Measurements from ENCODE around the gene ART3. TPM values are rescaled to one million over a fixed set of nuclear protein-coding genes. Genes with fewer than 3 reads are reported as not detected.

Gene ART3, protein sequence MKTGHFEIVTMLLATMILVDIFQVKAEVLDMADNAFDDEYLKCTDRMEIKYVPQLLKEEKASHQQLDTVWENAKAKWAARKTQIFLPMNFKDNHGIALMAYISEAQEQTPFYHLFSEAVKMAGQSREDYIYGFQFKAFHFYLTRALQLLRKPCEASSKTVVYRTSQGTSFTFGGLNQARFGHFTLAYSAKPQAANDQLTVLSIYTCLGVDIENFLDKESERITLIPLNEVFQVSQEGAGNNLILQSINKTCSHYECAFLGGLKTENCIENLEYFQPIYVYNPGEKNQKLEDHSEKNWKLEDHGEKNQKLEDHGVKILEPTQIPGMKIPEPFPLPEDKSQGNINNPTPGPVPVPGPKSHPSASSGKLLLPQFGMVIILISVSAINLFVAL
- total RNA-seq = under 1 TPM in 1 of 2 donors, not detected in 1; 0.92 TPM
- 1.5 TPM for polyA plus RNA-seq (2013, experiment 1 of 2)
- 0.75 TPM for polyA plus RNA-seq (2013, experiment 2 of 2)
- long read RNA-seq, experiment 1 = 0 reads
- long read RNA-seq, experiment 2 = 0 reads
- long read RNA-seq, experiment 3, partial matches to known transcripts = 0 of 3 reads
- long read RNA-seq, experiment 3, other reads (novel, unspliced or antisense) = 3 of 3 reads
- long read RNA-seq, experiment 4 = 0 reads

DNA sequence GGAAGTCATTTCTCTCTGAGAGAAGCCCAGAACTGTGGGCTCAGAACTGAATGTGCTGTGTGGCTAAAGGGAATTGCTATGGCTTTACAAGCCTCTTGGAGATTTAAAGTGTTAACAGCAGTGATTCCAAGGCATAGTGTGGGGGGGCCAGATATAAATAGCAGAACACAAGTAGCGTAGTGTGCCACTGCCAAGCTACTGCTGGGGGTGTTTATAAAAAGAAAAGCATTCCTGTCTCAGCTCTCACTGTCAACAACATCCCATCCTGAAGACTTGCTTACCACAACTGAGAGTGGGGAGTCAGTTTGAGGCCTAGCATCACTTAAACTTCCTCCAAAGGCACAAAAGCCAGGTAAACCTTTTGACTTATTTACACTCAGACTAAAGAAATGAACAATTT, at the start of gene ART3:
ART3 (plus strand) TSS at position 242 of the 400 bp plus-strand sequence. CDS start 1,181 bp downstream, outside the sequence.
- no peak within 1 kb of the TSS for H3K27ac ChIP-seq (ENCODE audit: low read depth, low read length)
- H3K27me3 ChIP-seq (ENCODE audit: control insufficient read depth, insufficient read depth, low read length, poor library complexity, severe bottlenecking) = no peaks in the 10 kb centered on the region
- Mint-ChIP-seq H3K4me3 (no peak within 1 kb of the TSS), H3K36me3 (ENCODE audit: low read depth) (no peaks in the 10 kb centered on the region), H3K4me1 (peaks cover 4% of the 10 kb centered on the region), H3K27ac (peak within 1 kb of the TSS; percentile 31), H3K27me3 (ENCODE audit: insufficient read depth) (no peaks in the 10 kb centered on the region), H3K9me3 (no peaks in the 10 kb centered on the region)
- TF ChIP-seq, protein P1, sequence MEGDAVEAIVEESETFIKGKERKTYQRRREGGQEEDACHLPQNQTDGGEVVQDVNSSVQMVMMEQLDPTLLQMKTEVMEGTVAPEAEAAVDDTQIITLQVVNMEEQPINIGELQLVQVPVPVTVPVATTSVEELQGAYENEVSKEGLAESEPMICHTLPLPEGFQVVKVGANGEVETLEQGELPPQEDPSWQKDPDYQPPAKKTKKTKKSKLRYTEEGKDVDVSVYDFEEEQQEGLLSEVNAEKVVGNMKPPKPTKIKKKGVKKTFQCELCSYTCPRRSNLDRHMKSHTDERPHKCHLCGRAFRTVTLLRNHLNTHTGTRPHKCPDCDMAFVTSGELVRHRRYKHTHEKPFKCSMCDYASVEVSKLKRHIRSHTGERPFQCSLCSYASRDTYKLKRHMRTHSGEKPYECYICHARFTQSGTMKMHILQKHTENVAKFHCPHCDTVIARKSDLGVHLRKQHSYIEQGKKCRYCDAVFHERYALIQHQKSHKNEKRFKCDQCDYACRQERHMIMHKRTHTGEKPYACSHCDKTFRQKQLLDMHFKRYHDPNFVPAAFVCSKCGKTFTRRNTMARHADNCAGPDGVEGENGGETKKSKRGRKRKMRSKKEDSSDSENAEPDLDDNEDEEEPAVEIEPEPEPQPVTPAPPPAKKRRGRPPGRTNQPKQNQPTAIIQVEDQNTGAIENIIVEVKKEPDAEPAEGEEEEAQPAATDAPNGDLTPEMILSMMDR (conservative IDR thresholded peaks at IDR 0.05) = no peak
- H3K9ac ChIP-seq (ENCODE audit: extremely low read depth, low read length, poor library complexity, severe bottlenecking) = no peak within 1 kb of the TSS
- H3K36me3 ChIP-seq (ENCODE audit: control insufficient read depth, insufficient read depth, low read length) = no peaks in the 10 kb centered on the region
- WGBS, 2 experiments (ENCODE audit: insufficient coverage in 1 of 2, insufficient read length in 1 of 2) = 89% methylated on average over 1 of the region's 1 CpG; no CpG with 5 or more reads in 1 of the 2 experiments
- no peak for DNase-seq
- no peaks in the 10 kb centered on the region for H3K9me3 ChIP-seq (ENCODE audit: control insufficient read depth, low read length)
- no peak within 1 kb of the TSS for H3K4me3 ChIP-seq (ENCODE audit: low read length)
- no peaks in the 10 kb centered on the region for H3K4me1 ChIP-seq (ENCODE audit: control insufficient read depth, insufficient read depth, low read length)

DNA sequence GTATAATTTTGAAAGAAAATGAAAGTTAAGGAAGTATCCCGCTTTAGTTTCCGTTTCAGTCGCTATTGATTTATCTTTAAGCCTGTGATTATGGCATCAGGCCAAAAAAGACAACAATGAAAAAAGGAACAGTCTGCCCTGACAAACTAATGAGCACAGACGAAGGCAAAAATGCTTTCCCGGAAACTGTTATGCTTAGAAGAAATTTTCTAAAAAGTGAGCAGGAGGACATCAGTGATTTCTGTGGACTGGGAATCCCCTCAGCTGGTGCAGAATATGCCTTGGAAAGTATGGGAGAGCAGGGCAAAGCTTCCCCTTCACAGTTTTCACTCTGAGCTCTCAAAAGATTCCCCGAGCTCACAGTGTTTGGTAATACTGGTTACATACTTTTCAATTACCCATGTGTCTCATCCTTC, 46.2 kb upstream of the ART3 start:
- Histone ChIP-seq H3K27ac (ENCODE audit: low read depth, low read length) (no peak overlapping the region), H3K9ac (ENCODE audit: extremely low read depth, low read length, poor library complexity, severe bottlenecking) (no peak overlapping the region), H3K36me3 (ENCODE audit: control insufficient read depth, insufficient read depth, low read length) (no peaks in the 10 kb centered on the region), H3K9me3 (ENCODE audit: control insufficient read depth, low read length) (no peaks in the 10 kb centered on the region), H3K4me3 (ENCODE audit: low read length) (no peak overlapping the region), H3K4me1 (ENCODE audit: control insufficient read depth, insufficient read depth, low read length) (no peaks in the 10 kb centered on the region), H3K27me3 (ENCODE audit: control insufficient read depth, insufficient read depth, low read length, poor library complexity, severe bottlenecking) (no peaks in the 10 kb centered on the region)
- H3K27me3 Mint-ChIP-seq (ENCODE audit: insufficient read depth) = no peaks in the 10 kb centered on the region
- no peak for DNase-seq
- no peaks in the 10 kb centered on the region for H3K36me3 Mint-ChIP-seq (ENCODE audit: low read depth)
- H3K4me1 Mint-ChIP-seq = no peaks in the 10 kb centered on the region
- H3K4me3 Mint-ChIP-seq = no peak overlapping the region
- no peak overlapping the region for H3K27ac Mint-ChIP-seq
- WGBS, 2 experiments (ENCODE audit: insufficient coverage in 1 of 2, insufficient read length in 1 of 2) = 90 to 94% methylated on average over 5 to 6 of the region's 6 CpGs
- no peaks in the 10 kb centered on the region for H3K9me3 Mint-ChIP-seq
- TF ChIP-seq, protein P1 (conservative IDR thresholded peaks at IDR 0.05) = no peak

DNA sequence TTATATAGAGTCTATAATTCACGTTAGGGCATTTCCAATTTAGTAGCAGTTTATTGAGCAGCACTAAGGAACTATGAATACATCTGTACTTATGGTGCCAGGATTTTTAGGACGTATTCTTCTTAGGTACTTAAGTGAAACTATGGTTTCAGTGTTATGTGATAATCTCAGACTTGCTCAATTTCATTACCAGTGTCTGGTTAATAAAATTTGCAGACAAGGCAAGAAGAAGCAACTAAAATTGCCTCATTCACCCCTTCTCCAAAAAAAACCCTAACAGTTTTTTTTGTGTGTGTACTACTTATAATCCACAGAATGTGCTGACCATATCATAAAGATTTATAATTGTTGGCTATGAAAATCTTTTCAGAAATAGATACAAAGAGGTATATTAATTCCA, 45.2 kb upstream of the ART3 start:
- Histone ChIP-seq H3K4me1 (ENCODE audit: control insufficient read depth, insufficient read depth, low read length) (no peaks in the 10 kb centered on the region), H3K9ac (ENCODE audit: extremely low read depth, low read length, poor library complexity, severe bottlenecking) (no peak overlapping the region), H3K27ac (ENCODE audit: low read depth, low read length) (no peak overlapping the region), H3K4me3 (ENCODE audit: low read length) (no peak overlapping the region), H3K27me3 (ENCODE audit: control insufficient read depth, insufficient read depth, low read length, poor library complexity, severe bottlenecking) (no peaks in the 10 kb centered on the region), H3K36me3 (ENCODE audit: control insufficient read depth, insufficient read depth, low read length) (no peaks in the 10 kb centered on the region), H3K9me3 (ENCODE audit: control insufficient read depth, low read length) (no peaks in the 10 kb centered on the region)
- H3K4me1 Mint-ChIP-seq = no peaks in the 10 kb centered on the region
- TF ChIP-seq, protein P1 (conservative IDR thresholded peaks at IDR 0.05) = no peak
- H3K9me3 Mint-ChIP-seq = no peaks in the 10 kb centered on the region
- no peak overlapping the region for H3K27ac Mint-ChIP-seq
- H3K36me3 Mint-ChIP-seq (ENCODE audit: low read depth) = no peaks in the 10 kb centered on the region
- no peaks in the 10 kb centered on the region for H3K27me3 Mint-ChIP-seq (ENCODE audit: insufficient read depth)
- 82 to 100% methylated on average over 1 to 2 of the region's 2 CpGs for WGBS, 2 experiments (ENCODE audit: insufficient coverage in 1 of 2, insufficient read length in 1 of 2)
- no peak overlapping the region for H3K4me3 Mint-ChIP-seq
- no peak for DNase-seq

All from endodermal cell (in vitro differentiated cells).